HepG2 (cell line): ENCODE measurements around the gene PEMT. TPM values are rescaled to one million over a fixed set of nuclear protein-coding genes. Genes with fewer than 3 reads are reported as not detected.

Source experiments
- AGO1 ChIP-seq: fragments of 200-400 bp; formaldehyde crosslinking; IDR thresholded peaks from 2 replicates; pipeline ENCODE4 v1.6.1; 2017; ENCODE audit warnings: mild to moderate bottlenecking, low read depth, low read length, moderate library complexity; ENCODE audit not compliant: poor library complexity, severe bottlenecking
- CREB1 ChIP-seq, 2 experiments: fragments of 450-650 bp in 1 of 2; IDR thresholded peaks; 2 replicates each; pipeline ENCODE4 v1.6.1; 2016 to 2017; ENCODE audit warnings: control low read depth in 1 of 2, mild to moderate bottlenecking in 1 of 2, missing compliant biosample characterization in 1 of 2, missing genetic modification characterization in 1 of 2
- CREM ChIP-seq, 2 experiments: sonication (generic) in 1 of 2; formaldehyde crosslinking in 1 of 2; IDR thresholded peaks; 2 replicates each; pipeline versions ENCODE4 v1.4.0 to v1.6.1; 2016 to 2020; ENCODE audit warnings: antibody characterized with exemption in 1 of 2, mild to moderate bottlenecking in 1 of 2, missing genetic modification reagents in 1 of 2
- HDAC6 ChIP-seq: fragments of 200-600 bp; sonication (generic); IDR thresholded peaks from 2 replicates; pipeline ENCODE4 v1.7.0; 2017; ENCODE audit warnings: mild to moderate bottlenecking, antibody characterized with exemption, low read length, low read depth
- KDM5A ChIP-seq: fragments of 200-600 bp; sonication (generic); IDR thresholded peaks from 2 replicates; pipeline ENCODE4 v1.7.0; 2018; ENCODE audit warnings: antibody characterized with exemption, mild to moderate bottlenecking, low read length, borderline replicate concordance
- NCOR1 ChIP-seq: fragments of 200-600 bp; sonication (generic); IDR thresholded peaks from 2 replicates; pipeline ENCODE4 v1.7.0; 2017; ENCODE audit warnings: antibody characterized with exemption, low read length, borderline replicate concordance
- NR2C2 ChIP-seq: sonication (generic); formaldehyde crosslinking; IDR thresholded peaks from 2 replicates; pipeline ENCODE4 v1.4.0; 2020; ENCODE audit warnings: missing genetic modification reagents, mild to moderate bottlenecking, moderate library complexity, borderline replicate concordance
- PAX8 ChIP-seq: sonication (generic); formaldehyde crosslinking; IDR thresholded peaks from 2 replicates; pipeline ENCODE4 v1.8.0; 2022; ENCODE audit warnings: mild to moderate bottlenecking, missing genetic modification reagents, borderline replicate concordance
- PTBP1 ChIP-seq: fragments of 200-400 bp; formaldehyde crosslinking; IDR thresholded peaks from 2 replicates; pipeline ENCODE4 v1.6.1; 2018; ENCODE audit warnings: low read length, low read depth; ENCODE audit not compliant: poor library complexity, severe bottlenecking
- SAP130 ChIP-seq: IDR thresholded peaks from 2 replicates; pipeline ENCODE4 v1.6.1; 2016; ENCODE audit warnings: low read depth
- SP4 ChIP-seq: sonication (generic); formaldehyde crosslinking; IDR thresholded peaks from 2 replicates; pipeline ENCODE4 v1.8.1; 2023; ENCODE audit warnings: mild to moderate bottlenecking, missing genetic modification reagents
- TAF15 ChIP-seq: fragments of 200-400 bp; formaldehyde crosslinking; IDR thresholded peaks from one replicate; pipeline ENCODE4 v1.6.1; 2018; ENCODE audit warnings: mild to moderate bottlenecking, low read depth, low read length; ENCODE audit not compliant: poor library complexity, severe bottlenecking
- THAP11 ChIP-seq: IDR thresholded peaks from 2 replicates; pipeline ENCODE4 v1.6.1; 2016; ENCODE audit warnings: missing biosample characterization, missing genetic modification reagents
- ZBTB20 ChIP-seq: sonication (generic); formaldehyde crosslinking; IDR thresholded peaks from 2 replicates; pipeline ENCODE4 v1.8.1; 2023; ENCODE audit warnings: missing genetic modification reagents, low read depth, mild to moderate bottlenecking, borderline replicate concordance
- ZNF12 ChIP-seq: sonication (generic); formaldehyde crosslinking; IDR thresholded peaks from 2 replicates; pipeline ENCODE4 v1.5.0; 2020; ENCODE audit warnings: missing genetic modification reagents
- ZNF598 ChIP-seq: sonication (generic); formaldehyde crosslinking; IDR thresholded peaks from 2 replicates; pipeline ENCODE4 v1.5.1; 2020; ENCODE audit warnings: mild to moderate bottlenecking, missing genetic modification reagents, borderline replicate concordance
- ZNF644 ChIP-seq: IDR thresholded peaks from 2 replicates; pipeline ENCODE4 v1.6.1; 2016; ENCODE audit warnings: low read depth
- ZNF713 ChIP-seq: sonication (generic); formaldehyde crosslinking; IDR thresholded peaks from 2 replicates; pipeline ENCODE4 v1.4.0; 2020; ENCODE audit warnings: mild to moderate bottlenecking, missing genetic modification reagents
- ZNF749 ChIP-seq: sonication (generic); formaldehyde crosslinking; IDR thresholded peaks from 2 replicates; pipeline ENCODE4 v1.8.0; 2022; ENCODE audit warnings: mild to moderate bottlenecking, missing genetic modification reagents, moderate library complexity, borderline replicate concordance
- ZZZ3 ChIP-seq: sonication (generic); formaldehyde crosslinking; IDR thresholded peaks from 2 replicates; pipeline ENCODE4 v1.4.0; 2020; ENCODE audit warnings: missing genetic modification reagents, mild to moderate bottlenecking, borderline replicate concordance
- polyA plus RNA-seq, 8 experiments: library from polyadenylated mRNA; depleted of rRNA in 3 of 8; stranded (reverse) in 7 of 8; unstranded in 1 of 8; fragments of >200 nt; fragmentation: Illumina TruSeq in 4 of 8; extraction: Trizol in 4 of 8; gene quantifications; 2 replicates each; pipeline versions ENCODE4 v1.2.1 to v1.2.3, GENCODE V29; 2011 to 2016; ENCODE audit warnings: low read depth in 4 of 8, missing spikeins in 1 of 8, mixed read lengths in 1 of 8; ENCODE audit not compliant: insufficient read depth in 1 of 8
- total RNA-seq, 5 experiments: library from RNA; depleted of rRNA; stranded (reverse); fragments of >200 nt; fragmentation: Illumina TruSeq; extraction: Trizol; gene quantifications; 2 replicates each; pipeline ENCODE4 v1.2.3, GENCODE V29; 2016; ENCODE audit warnings: low read depth in 1 of 5
- TF ChIP-seq, protein P1 (sequence below): IDR thresholded peaks from 2 replicates; pipeline ENCODE4 v1.6.1; 2016; ENCODE audit warnings: low read depth, borderline replicate concordance
- TF ChIP-seq, protein P2 (sequence below): IDR thresholded peaks from 2 replicates; pipeline ENCODE4 v1.6.1; 2016
- TF ChIP-seq, protein P3 (sequence below): sonication (generic); formaldehyde crosslinking; IDR thresholded peaks from 2 replicates; pipeline ENCODE4 v1.8.1; 2023; ENCODE audit warnings: missing genetic modification reagents, inconsistent platforms, borderline replicate concordance
- TF ChIP-seq, protein P4 (sequence below): sonication (generic); formaldehyde crosslinking; IDR thresholded peaks from 2 replicates; pipeline ENCODE4 v1.8.0; 2022; ENCODE audit warnings: mild to moderate bottlenecking, missing genetic modification reagents

The PEMT gene
- total and polyA plus RNA-seq, 2 of the 13 experiments (the other 11 are each of a cell fraction or from before 2014, with no cell fraction given), result 31.7 to 43.6 TPM

DNA sequence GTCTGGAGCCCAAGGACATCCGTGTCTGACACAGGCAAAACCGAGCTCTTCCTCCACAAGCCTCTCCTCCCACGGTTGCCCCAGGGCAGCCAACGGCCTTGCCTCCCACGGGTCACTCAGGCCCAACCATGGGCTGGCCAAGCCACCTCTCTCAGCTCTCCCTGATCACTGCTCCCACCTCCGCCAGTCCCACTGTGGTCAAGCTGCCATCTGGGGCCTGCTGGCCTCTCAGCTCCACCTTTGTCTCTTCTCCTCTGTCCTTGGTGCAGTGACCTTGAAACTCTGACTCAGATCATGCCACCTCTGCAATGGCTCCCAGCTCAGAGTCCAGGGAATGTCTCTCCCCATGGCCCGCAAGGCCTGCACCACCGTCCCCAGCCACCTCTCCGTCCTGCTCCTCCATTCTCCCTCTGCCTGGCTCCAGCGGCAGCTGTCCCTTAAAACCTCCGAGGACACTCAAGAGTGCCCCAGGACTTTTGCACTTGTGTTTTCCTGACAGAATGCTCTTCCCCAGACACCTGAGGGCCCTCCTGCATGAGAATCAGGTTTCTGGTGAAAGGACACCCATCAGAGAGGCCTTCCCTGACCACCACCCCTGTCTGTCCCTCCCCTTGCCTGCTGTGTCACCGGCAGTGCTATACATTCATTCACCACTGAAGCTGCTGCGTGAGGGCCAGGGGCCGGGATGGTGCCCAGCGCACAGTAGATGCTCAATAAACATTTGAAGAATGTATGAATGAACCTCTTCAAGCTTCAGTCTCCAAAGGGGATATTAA is 19.3 kb downstream of the PEMT start (continued):
- TF ChIP-seq ZNF598 (no peak), AGO1 (no peak), NR2C2 (CRISPR knock-in tag) (peak; percentile 59), KDM5A (no peak), ZZZ3 (no peak), HDAC6 (no peak), SP4 (CRISPR knock-in tag) (0 out of 2 replicates have a peak, but pooled peaks have one; percentile 18), PTBP1 (no peak), NCOR1 (no peak; the same call in 1 of the 2 replicates), ZNF12 (CRISPR knock-in tag) (no peak), THAP11 (CRISPR knock-in tag) (peak; percentile 72), ZNF713 (no peak), TAF15 (no peak), CREB1 (IDR thresholded peaks at IDR 0.05) (no peak), CREB1 (CRISPR knock-in tag; IDR thresholded peaks at IDR 0.05) (no peak), ZBTB20 (CRISPR knock-in tag) (peak; percentile 49; the same call in 1 of the 2 replicates), CREM (IDR thresholded peaks at IDR 0.05) (no peak), CREM (CRISPR knock-in tag; IDR thresholded peaks at IDR 0.05) (no peak), PAX8 (CRISPR knock-in tag) (no peak), ZNF749 (no peak), ZNF644 (CRISPR knock-in tag) (peak; percentile 61), SAP130 (peak; percentile 51)
- TF ChIP-seq, protein P1, sequence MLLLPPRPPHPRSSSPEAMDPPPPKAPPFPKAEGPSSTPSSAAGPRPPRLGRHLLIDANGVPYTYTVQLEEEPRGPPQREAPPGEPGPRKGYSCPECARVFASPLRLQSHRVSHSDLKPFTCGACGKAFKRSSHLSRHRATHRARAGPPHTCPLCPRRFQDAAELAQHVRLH (CRISPR knock-in tag), result peak; percentile 75; the same call in 1 of the 2 replicates
- TF ChIP-seq, protein P2, sequence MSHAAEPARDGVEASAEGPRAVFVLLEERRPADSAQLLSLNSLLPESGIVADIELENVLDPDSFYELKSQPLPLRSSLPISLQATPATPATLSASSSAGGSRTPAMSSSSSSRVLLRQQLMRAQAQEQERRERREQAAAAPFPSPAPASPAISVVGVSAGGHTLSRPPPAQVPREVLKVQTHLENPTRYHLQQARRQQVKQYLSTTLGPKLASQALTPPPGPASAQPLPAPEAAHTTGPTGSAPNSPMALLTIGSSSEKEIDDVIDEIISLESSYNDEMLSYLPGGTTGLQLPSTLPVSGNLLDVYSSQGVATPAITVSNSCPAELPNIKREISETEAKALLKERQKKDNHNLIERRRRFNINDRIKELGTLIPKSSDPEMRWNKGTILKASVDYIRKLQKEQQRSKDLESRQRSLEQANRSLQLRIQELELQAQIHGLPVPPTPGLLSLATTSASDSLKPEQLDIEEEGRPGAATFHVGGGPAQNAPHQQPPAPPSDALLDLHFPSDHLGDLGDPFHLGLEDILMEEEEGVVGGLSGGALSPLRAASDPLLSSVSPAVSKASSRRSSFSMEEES (CRISPR knock-in tag), result peak; percentile 25; the same call in 1 of the 2 replicates
- TF ChIP-seq, protein P3, sequence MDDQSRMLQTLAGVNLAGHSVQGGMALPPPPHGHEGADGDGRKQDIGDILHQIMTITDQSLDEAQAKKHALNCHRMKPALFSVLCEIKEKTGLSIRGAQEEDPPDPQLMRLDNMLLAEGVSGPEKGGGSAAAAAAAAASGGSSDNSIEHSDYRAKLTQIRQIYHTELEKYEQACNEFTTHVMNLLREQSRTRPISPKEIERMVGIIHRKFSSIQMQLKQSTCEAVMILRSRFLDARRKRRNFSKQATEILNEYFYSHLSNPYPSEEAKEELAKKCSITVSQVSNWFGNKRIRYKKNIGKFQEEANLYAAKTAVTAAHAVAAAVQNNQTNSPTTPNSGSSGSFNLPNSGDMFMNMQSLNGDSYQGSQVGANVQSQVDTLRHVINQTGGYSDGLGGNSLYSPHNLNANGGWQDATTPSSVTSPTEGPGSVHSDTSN (CRISPR knock-in tag), result no peak
- TF ChIP-seq, protein P4, sequence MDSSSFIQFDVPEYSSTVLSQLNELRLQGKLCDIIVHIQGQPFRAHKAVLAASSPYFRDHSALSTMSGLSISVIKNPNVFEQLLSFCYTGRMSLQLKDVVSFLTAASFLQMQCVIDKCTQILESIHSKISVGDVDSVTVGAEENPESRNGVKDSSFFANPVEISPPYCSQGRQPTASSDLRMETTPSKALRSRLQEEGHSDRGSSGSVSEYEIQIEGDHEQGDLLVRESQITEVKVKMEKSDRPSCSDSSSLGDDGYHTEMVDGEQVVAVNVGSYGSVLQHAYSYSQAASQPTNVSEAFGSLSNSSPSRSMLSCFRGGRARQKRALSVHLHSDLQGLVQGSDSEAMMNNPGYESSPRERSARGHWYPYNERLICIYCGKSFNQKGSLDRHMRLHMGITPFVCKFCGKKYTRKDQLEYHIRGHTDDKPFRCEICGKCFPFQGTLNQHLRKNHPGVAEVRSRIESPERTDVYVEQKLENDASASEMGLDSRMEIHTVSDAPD (CRISPR knock-in tag), result no peak
